GM23248 (cell line): Measurements from ENCODE around the gene AGTR2. TPM values are rescaled to one million over a fixed set of nuclear protein-coding genes. Genes with fewer than 3 reads are reported as not detected.
"Not testable (repeated sequence)": the region's sequence is repeated elsewhere in the genome, so short reads cannot be mapped to it uniquely, and the experiment has no call there.

ENCODE experiments used
- DNase-seq: peaks from one replicate; pipeline ENCODE4 v3.0.0-alpha.2; 2015
- H2AFZ ChIP-seq: fragments of 200-600 bp; sonication (generic); 2 replicates; pipeline ENCODE4 v1.6.1; 2016; ENCODE audit warnings: antibody characterized with exemption
- H3F3A ChIP-seq: fragments of 200-600 bp; sonication (generic); 2 replicates; pipeline ENCODE4 v1.6.1; 2016; ENCODE audit warnings: mild to moderate bottlenecking, antibody characterized with exemption, mixed run types; ENCODE audit not compliant: insufficient read depth
- H3K27ac ChIP-seq: fragments of 200-600 bp; sonication (generic); 2 replicates; pipeline ENCODE4 v1.5.1; 2016; ENCODE audit warnings: mild to moderate bottlenecking
- H3K27me3 ChIP-seq: fragments of 200-600 bp; sonication (generic); replicated peaks from 2 replicates; pipeline ENCODE4 v1.6.1; 2016; ENCODE audit warnings: mild to moderate bottlenecking; ENCODE audit not compliant: insufficient read depth
- H3K36me3 ChIP-seq: fragments of 200-600 bp; sonication (generic); 2 replicates; pipeline ENCODE4 v1.6.1; 2016; ENCODE audit warnings: low read depth, mild to moderate bottlenecking
- H3K4me1 ChIP-seq: fragments of 200-600 bp; sonication (generic); 2 replicates; pipeline ENCODE4 v1.6.1; 2016; ENCODE audit warnings: mild to moderate bottlenecking; ENCODE audit not compliant: insufficient read depth
- H3K4me2 ChIP-seq: fragments of 200-600 bp; sonication (generic); one replicate; pipeline ENCODE4 v1.6.1; 2016; ENCODE audit warnings: mild to moderate bottlenecking; ENCODE audit not compliant: unreplicated experiment
- H3K4me3 ChIP-seq: fragments of 200-600 bp; sonication (generic); 2 replicates; pipeline ENCODE4 v1.5.1; 2016; ENCODE audit warnings: mild to moderate bottlenecking
- H3K79me2 ChIP-seq: fragments of 200-600 bp; sonication (generic); 2 replicates; pipeline ENCODE4 v1.6.1; 2016; ENCODE audit warnings: mild to moderate bottlenecking; ENCODE audit not compliant: insufficient read depth
- H3K9ac ChIP-seq: fragments of 200-600 bp; sonication (generic); 2 replicates; pipeline ENCODE4 v1.6.1; 2016; ENCODE audit warnings: mild to moderate bottlenecking
- H3K9me2 ChIP-seq: fragments of 200-600 bp; sonication (generic); 2 replicates; pipeline ENCODE4 v1.6.1; 2016; ENCODE audit warnings: mixed run types, mild to moderate bottlenecking, moderate library complexity; ENCODE audit not compliant: insufficient read depth
- H3K9me3 ChIP-seq: fragments of 200-600 bp; sonication (generic); one replicate; pipeline ENCODE4 v1.6.1; 2017; ENCODE audit warnings: low read depth
- H4K20me1 ChIP-seq: fragments of 200-600 bp; sonication (generic); 2 replicates; pipeline ENCODE4 v1.6.0; 2016; ENCODE audit not compliant: insufficient read depth
- EZH2 ChIP-seq: fragments of 200-600 bp; sonication (generic); IDR thresholded peaks from 2 replicates; pipeline ENCODE4 v1.6.1; 2018; ENCODE audit warnings: antibody characterized with exemption, mild to moderate bottlenecking; ENCODE audit not compliant: insufficient read depth, poor library complexity, severe bottlenecking
- EZH2phosphoT487 ChIP-seq: fragments of 200-600 bp; sonication (generic); IDR thresholded peaks from 2 replicates; pipeline ENCODE4 v1.6.1; 2018; ENCODE audit warnings: antibody characterized with exemption, moderate library complexity, mild to moderate bottlenecking, low read depth; ENCODE audit not compliant: insufficient read depth
- WGBS, 2 experiments: methylation state at CpG; one replicate each; pipeline ENCODE4 v1.1.6; 2015 to 2017; ENCODE audit warnings: low lambda C conversion rate in 2 of 2, low coverage in 1 of 2; ENCODE audit errors: missing lambda C conversion rate in 2 of 2; 5-methylcytosine and 5-hydroxymethylcytosine counted together
- in situ Hi-C: fragments of 300-500 bp; cut with MboI; formaldehyde crosslinking; loops from 2 replicates; pipeline ENCODE4 v1.15.0; 2020
- polyA plus RNA-seq: library from polyadenylated mRNA; unstranded; fragments of >200 nt; fragmentation: Nextera tagmentation; extraction: Ambion mirVana; gene quantifications from 2 replicates; pipeline ENCODE4 v1.2.1, GENCODE V29; 2016
- total RNA-seq: library from RNA; depleted of rRNA; stranded (reverse); fragments of >200 nt; shearing (Covaris generic); gene quantifications from 2 replicates; pipeline ENCODE4 v1.2.3, GENCODE V29; 2014

AGTR2 gene
- total and polyA plus RNA-seq, 2 experiments from 2014 or later: not detected

DNA sequence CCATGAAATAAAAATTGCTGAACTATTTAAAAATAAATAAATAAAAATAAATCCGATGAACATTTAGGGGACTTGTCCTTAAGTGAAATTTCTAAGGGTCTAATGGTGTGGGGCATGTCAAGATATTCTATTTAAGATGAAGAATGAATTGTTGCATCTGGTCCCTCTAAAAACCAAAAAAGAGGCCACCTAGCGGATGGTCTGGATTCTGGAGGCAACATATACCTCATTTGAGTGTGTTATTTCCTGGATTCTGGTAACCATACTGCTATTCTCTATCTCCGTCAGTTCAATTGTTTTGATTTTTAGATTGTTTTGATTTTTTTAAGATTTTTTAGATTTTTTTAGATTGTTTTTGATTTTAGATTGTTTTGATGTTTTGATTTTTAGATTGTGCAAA lies 28.3 kb downstream of the AGTR2 start:
- no peak overlapping the region for H3K9ac ChIP-seq
- no peak overlapping the region for H3K4me3 ChIP-seq
- DNase-seq: peak; percentile 2
- H3K4me1 ChIP-seq: no peaks in the 10 kb centered on the region
- H3F3A ChIP-seq: no peaks in the 10 kb centered on the region
- no peak for TF ChIP-seq EZH2
- no peak for TF ChIP-seq EZH2phosphoT487
- no peaks in the 10 kb centered on the region for H3K9me3 ChIP-seq
- H3K27me3 ChIP-seq: no peaks in the 10 kb centered on the region
- 66 to 70% methylated on average over 3 of the region's 3 CpGs for WGBS, 2 experiments
- no peaks in the 10 kb centered on the region for H3K79me2 ChIP-seq
- H3K36me3 ChIP-seq: no peaks in the 10 kb centered on the region
- no peak overlapping the region for H3K4me2 ChIP-seq
- in situ Hi-C loops: no loop called here
- H4K20me1 ChIP-seq: no peaks in the 10 kb centered on the region
- no peak overlapping the region for H3K27ac ChIP-seq
- H3K9me2 ChIP-seq: no peaks in the 10 kb centered on the region
- H2AFZ ChIP-seq: no peak overlapping the region

GRCh38 chrX:116204932-116205331 lies 34.4 kb downstream of the AGTR2 start:
- peak; percentile 28 for DNase-seq
- H2AFZ ChIP-seq: peak overlapping the region; percentile 22; the same call in 1 of the 2 replicates
- H3K4me3 ChIP-seq: no peak overlapping the region
- H3K9me2 ChIP-seq: no peaks in the 10 kb centered on the region
- 0 to 2% methylated on average over 2 to 3 of the region's 3 CpGs for WGBS, 2 experiments
- no peaks in the 10 kb centered on the region for H3K27me3 ChIP-seq
- in situ Hi-C loops: loop anchor here (25.0 kb wide), 2 partner anchors 257 to 757 kb away; partner anchors contain the start of gene CT83
- H3K36me3 ChIP-seq: no peaks in the 10 kb centered on the region
- H4K20me1 ChIP-seq: no peaks in the 10 kb centered on the region
- TF ChIP-seq EZH2phosphoT487: no peak
- no peaks in the 10 kb centered on the region for H3K9me3 ChIP-seq
- no peaks in the 10 kb centered on the region for H3K4me1 ChIP-seq
- H3K79me2 ChIP-seq: no peaks in the 10 kb centered on the region
- H3K4me2 ChIP-seq: no peak overlapping the region
- no peak overlapping the region for H3K9ac ChIP-seq
- H3F3A ChIP-seq: no peaks in the 10 kb centered on the region
- no peak overlapping the region for H3K27ac ChIP-seq

DNA sequence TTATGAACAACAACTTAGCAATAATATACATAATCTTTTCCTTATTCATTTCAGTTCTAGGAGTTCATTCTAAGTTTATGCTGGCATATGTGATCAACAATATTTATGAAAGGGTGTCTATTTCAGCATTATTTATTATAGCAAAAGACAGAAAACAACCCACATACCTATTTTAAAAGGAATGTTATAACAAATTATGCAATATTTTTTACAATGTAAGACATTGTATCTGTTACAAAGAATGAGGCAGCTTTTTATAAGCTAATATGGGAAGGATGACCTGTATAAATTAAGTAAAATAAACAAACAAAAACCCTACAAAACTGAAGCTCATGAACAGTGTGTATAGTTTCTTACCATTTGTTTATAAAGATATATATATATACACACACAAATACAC lies 42.7 kb downstream of the AGTR2 start:
- DNase-seq: no peak
- Histone ChIP-seq H2AFZ (no peak overlapping the region), H3K9me3 (no peaks in the 10 kb centered on the region), H3F3A (no peaks in the 10 kb centered on the region), H4K20me1 (no peaks in the 10 kb centered on the region), H3K9ac (no peak overlapping the region), H3K4me1 (no peaks in the 10 kb centered on the region), H3K4me3 (no peak overlapping the region), H3K36me3 (no peaks in the 10 kb centered on the region), H3K9me2 (no peaks in the 10 kb centered on the region), H3K27ac (no peak overlapping the region), H3K27me3 (no peaks in the 10 kb centered on the region), H3K4me2 (no peak overlapping the region), H3K79me2 (no peaks in the 10 kb centered on the region)
- in situ Hi-C loops: loop anchor here (25.0 kb wide), 2 partner anchors 249 to 749 kb away; partner anchors contain the start of gene CT83
- TF ChIP-seq EZH2phosphoT487 (no peak), EZH2 (no peak)

DNA sequence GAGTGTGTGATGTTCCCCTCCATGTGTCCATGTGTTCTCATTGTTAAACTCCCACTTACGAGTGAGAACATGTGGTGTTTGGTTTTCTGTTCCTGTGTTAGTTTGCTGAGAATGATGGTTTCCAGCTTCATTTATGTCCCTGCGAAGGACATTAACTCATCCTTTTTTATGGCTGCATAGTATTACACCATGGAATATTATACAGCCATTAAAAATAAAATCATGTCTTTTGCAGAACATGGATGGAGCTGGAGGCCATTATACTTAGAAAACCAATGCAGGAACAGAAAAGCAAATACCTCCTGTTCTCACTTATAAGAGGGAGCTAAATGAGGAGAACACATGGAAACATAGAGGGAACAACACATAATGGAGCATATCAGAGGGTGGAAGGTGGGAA lies 46.5 kb downstream of the AGTR2 start:
- H4K20me1 ChIP-seq, H3K9me3 ChIP-seq, H3K27me3 ChIP-seq, H3K4me2 ChIP-seq, H3K79me2 ChIP-seq, H3K27ac ChIP-seq, H3K36me3 ChIP-seq, DNase-seq, H3K9ac ChIP-seq, H3K9me2 ChIP-seq, H3K4me3 ChIP-seq, H2AFZ ChIP-seq, H3F3A ChIP-seq, H3K4me1 ChIP-seq: not testable (repeated sequence)
- in situ Hi-C loops: loop anchor here (25.0 kb wide), 2 partner anchors 245 to 745 kb away; partner anchors contain the start of gene CT83
- WGBS, 2 experiments: 65 to 78% methylated on average over 2 of the region's 2 CpGs
